NCI-H345 (cell line): ENCODE data around the gene PSME3IP1.
"Not testable (repeated sequence)": the region's sequence is repeated elsewhere in the genome, so short reads cannot be mapped to it uniquely, and the experiment has no call there.

Source experiments
- DNase-seq: peaks from one replicate; lab custom pipeline; 2025; lab: John Stamatoyannopoulos, UW

PSME3IP1 gene, protein sequence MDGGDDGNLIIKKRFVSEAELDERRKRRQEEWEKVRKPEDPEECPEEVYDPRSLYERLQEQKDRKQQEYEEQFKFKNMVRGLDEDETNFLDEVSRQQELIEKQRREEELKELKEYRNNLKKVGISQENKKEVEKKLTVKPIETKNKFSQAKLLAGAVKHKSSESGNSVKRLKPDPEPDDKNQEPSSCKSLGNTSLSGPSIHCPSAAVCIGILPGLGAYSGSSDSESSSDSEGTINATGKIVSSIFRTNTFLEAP

DNA sequence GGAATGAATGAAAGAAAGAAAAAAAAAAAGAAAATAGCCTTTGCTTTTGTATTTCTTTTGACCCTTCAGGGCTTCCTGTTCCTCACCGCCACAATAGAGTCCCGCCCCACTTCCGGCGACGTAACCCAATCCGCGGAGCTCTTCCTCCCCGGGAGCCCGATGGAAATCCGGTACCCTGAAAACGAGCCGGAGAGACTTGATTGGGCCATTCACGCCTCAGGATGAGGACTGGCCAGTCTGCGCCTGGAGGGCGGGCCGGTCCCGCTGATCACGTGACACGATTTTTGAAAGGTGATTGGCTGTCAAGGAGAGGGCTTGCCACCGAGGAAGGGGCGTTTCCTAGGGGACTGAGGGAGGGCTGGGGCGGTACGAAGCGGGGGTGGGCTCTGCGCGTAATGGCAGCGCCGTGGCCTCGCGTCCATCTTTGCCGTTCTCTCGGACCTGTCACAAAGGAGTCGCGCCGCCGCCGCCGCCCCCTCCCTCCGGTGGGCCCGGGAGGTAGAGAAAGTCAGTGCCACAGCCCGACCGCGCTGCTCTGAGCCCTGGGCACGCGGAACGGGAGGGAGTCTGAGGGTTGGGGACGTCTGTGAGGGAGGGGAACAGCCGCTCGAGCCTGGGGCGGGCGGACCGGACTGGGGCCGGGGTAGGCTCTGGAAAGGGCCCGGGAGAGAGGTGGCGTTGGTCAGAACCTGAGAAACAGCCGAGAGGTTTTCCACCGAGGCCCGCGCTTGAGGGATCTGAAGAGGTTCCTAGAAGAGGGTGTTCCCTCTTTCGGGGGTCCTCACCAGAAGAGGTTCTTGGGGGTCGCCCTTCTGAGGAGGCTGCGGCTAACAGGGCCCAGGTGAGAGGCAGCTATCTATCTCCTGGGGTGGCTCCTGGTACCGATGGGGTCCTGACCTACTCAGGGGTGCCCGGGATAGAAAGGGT lies at the start of gene PSME3IP1, which contains the start of gene RSPRY1:
PSME3IP1 (minus strand) TSS at position 95 of the 927 bp plus-strand sequence. CDS start 12,185 bp downstream, outside the sequence.
RSPRY1 (plus strand) TSS at position 385 of the 927 bp plus-strand sequence. CDS start 18,330 bp downstream, outside the sequence.
- peak; percentile 98 for DNase-seq

GRCh38 chr16:57235128-57236021 lies 49.5 kb upstream of the PSME3IP1 start:
- peak; percentile 81 for DNase-seq

- no peak for DNase-seq
Measured at GRCh38 chr16:57234707-57235092, 48.9 kb upstream of the PSME3IP1 start.

GRCh38 chr16:57233944-57234706 lies 48.3 kb upstream of the PSME3IP1 start:
- no peak for DNase-seq

- no peak for DNase-seq
Measured at GRCh38 chr16:57231821-57232350, 46.0 kb upstream of the PSME3IP1 start.

DNA sequence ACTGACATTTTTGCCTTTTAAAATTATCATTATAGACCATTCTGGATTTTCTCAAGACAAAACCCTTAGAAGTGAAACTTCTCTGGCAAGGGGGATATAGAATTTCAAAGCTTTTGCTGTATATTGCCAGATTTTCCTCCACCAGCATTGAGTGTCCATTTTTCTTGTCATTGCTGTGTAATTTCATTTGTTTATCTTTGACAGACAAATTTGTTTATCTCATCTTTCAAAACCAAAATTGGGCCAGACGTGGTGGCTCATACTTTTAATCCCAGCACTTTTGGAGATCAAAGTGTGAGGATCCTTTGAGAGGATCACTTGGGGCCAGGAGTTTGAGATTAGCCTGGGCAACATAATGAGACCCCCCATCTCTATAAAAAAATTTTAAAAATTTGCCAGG lies 43.2 kb upstream of the PSME3IP1 start:
- no peak for DNase-seq

- no peak for DNase-seq
Measured at GRCh38 chr16:57226701-57227621, 41.1 kb upstream of the PSME3IP1 start.

GRCh38 chr16:57225978-57226377 lies 40.1 kb upstream of the PSME3IP1 start:
- no peak for DNase-seq

GRCh38 chr16:57224651-57225335 lies 39.0 kb upstream of the PSME3IP1 start:
- no peak for DNase-seq

GRCh38 chr16:57223057-57223456 lies 37.2 kb upstream of the PSME3IP1 start:
- DNase-seq, result no peak

DNA sequence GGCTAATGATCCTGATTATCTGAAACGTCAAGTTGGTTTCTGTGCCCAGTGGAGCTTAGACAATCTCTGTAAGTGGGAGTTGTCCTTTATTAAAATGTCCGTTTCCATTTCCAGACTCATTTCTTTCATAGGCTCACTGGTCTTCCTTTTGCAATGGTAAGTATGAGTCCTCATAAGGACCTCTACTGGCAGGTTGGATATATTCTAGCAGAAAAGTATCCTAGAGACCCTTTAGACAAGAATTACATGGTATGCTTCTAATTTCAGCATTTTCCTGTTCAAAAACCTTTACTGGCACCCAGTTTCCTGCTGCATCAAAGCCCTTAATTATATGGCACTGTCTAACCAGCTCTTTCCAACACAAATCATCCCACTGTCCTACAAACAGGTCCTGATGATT lies 31.1 kb upstream of the PSME3IP1 start:
- DNase-seq, result no peak

- no peak for DNase-seq
Measured at GRCh38 chr16:57213462-57213861, 27.6 kb upstream of the PSME3IP1 start.

DNA sequence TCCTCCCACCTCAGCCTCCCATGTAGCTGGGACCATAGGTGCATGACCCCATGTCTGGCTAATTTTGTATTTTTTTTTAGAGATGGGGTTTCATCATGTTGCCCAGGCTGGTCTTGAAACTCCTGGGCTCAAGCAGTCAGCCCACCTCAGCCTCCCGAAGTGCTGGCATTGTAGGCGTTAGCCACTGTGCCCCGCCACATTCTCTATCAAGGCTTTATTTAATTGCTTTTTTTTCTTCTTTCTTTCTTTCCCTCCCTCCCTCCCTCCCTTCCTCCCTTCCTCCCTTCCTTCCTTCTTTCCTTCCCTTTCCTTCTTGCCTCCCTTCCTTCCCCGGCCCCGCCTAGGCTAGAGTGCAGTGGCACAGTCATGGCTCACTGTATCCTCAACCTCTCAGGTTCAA lies 23.9 kb upstream of the PSME3IP1 start:
- no peak for DNase-seq

DNA sequence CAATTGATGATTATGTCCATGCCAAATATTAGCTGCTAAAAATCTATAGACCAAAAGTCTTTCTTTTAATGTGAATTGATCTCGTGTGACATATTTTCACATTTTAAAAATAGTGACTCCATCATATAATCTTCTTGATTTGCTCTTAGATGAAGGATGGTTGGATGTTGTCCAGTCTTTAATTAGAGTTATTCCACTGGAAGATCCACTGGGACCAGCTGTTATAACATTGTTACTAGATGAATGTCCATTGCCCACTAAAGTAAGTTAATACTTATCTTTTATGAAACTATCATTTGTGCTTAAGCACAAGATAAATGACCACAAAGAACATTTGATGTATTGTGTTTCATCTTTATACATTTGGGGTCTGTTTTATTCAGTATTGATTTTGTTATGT lies 23.1 kb upstream of the PSME3IP1 start:
- DNase-seq, result no peak

- DNase-seq, result no peak
Measured at GRCh38 chr16:57204675-57205074, 18.8 kb upstream of the PSME3IP1 start.

DNA sequence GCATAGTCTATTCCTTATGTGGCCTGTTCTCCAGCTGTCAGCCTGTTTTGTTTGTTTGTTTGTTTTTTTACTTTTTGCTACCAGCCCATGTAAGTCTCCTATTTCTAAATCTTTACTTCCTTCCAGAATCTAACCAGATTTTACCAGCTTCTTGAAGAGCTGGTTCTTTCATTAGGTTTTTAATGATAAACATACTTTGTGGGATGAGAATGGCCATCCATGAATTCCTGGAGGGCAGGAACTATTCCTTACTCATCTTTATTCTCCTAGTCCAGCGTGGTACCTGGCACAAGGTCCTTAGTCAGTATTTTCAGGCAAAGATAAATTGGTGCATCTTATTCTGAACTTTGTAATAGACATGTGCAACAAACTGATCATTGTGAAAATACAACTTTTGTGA lies 17.6 kb upstream of the PSME3IP1 start:
- no peak for DNase-seq

DNA sequence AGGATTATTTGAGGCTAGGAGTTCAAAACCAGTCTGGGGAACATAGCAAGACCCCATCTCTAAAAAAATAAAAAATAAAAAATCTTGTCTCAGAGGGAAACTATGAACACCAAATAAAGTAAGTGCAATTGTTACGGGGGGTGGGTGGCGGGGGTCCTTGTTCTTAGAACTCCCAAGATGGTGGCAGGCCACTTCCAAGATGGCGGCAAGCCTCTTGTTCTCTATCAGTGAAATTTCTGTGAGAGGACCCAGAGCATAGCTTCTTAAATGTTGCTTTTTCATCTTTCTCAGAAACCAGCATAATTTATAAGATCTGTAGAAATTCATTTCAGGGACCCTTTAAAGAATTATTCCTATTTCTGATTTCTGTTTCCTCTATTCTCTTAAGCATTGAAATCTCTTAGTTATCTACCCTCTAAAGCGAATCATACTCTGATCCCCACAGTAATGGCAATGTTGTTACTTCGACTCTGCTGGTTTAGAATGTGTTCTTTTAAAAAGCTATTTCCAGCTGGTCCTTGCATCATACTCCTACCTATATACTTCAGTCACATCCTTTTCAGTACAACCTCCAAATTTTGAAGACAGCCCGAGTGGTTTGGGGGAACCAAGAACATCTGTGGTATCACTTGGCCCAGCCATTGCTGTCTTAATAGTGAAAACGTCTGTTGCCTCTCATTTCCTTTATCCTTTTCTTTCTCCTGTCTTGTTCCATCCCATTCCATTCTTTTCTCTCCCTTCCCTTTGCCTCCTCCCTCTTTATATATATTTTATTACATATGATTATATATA lies 16.5 kb upstream of the PSME3IP1 start:
- DNase-seq, result no peak

GRCh38 chr16:57200926-57201325 lies 15.1 kb upstream of the PSME3IP1 start:
- DNase-seq, result not testable (repeated sequence)
